Measurements from ENCODE around the gene ASIC4.

Gene ASIC4

GRCh38 chr2:219484343-219485200 is 29.7 kb upstream of the ASIC4 start:
- H3K9me3 ChIP-seq (ENCODE audit: control insufficient read depth, low read length) = no peaks in the 10 kb centered on the region
- no peak overlapping the region for H3K9ac ChIP-seq (ENCODE audit: low read length)
- no peak overlapping the region for H3K4me3 ChIP-seq (ENCODE audit: low read length)
- no peaks in the 10 kb centered on the region for H3K36me3 ChIP-seq (ENCODE audit: control insufficient read depth, insufficient read depth, low read length)
- peaks cover 73% of the 10 kb centered on the region for H3K27me3 ChIP-seq (ENCODE audit: control insufficient read depth, insufficient read depth, low read length)
- H3K4me1 ChIP-seq (ENCODE audit: control insufficient read depth, insufficient read depth, low read length) = peaks cover 14% of the 10 kb centered on the region

GRCh38 chr2:219485201-219485580 is 29.1 kb upstream of the ASIC4 start:
- Histone ChIP-seq H3K4me1 (ENCODE audit: control insufficient read depth, insufficient read depth, low read length) (peaks cover 14% of the 10 kb centered on the region), H3K9me3 (ENCODE audit: control insufficient read depth, low read length) (no peaks in the 10 kb centered on the region), H3K36me3 (ENCODE audit: control insufficient read depth, insufficient read depth, low read length) (no peaks in the 10 kb centered on the region), H3K4me3 (ENCODE audit: low read length) (no peak overlapping the region), H3K9ac (ENCODE audit: low read length) (no peak overlapping the region), H3K27me3 (ENCODE audit: control insufficient read depth, insufficient read depth, low read length) (peaks cover 73% of the 10 kb centered on the region)

GRCh38 chr2:219486380-219486959 is 27.8 kb upstream of the ASIC4 start:
- H3K36me3 ChIP-seq (ENCODE audit: control insufficient read depth, insufficient read depth, low read length) = no peaks in the 10 kb centered on the region
- no peak overlapping the region for H3K9ac ChIP-seq (ENCODE audit: low read length)
- no peaks in the 10 kb centered on the region for H3K9me3 ChIP-seq (ENCODE audit: control insufficient read depth, low read length)
- peaks cover 74% of the 10 kb centered on the region for H3K27me3 ChIP-seq (ENCODE audit: control insufficient read depth, insufficient read depth, low read length)
- H3K4me1 ChIP-seq (ENCODE audit: control insufficient read depth, insufficient read depth, low read length) = peaks cover 14% of the 10 kb centered on the region
- no peak overlapping the region for H3K4me3 ChIP-seq (ENCODE audit: low read length)

GRCh38 chr2:219488149-219488843 is 26.0 kb upstream of the ASIC4 start:
- peaks cover 14% of the 10 kb centered on the region for H3K4me1 ChIP-seq (ENCODE audit: control insufficient read depth, insufficient read depth, low read length)
- H3K27me3 ChIP-seq (ENCODE audit: control insufficient read depth, insufficient read depth, low read length) = peaks cover 68% of the 10 kb centered on the region
- no peak overlapping the region for H3K4me3 ChIP-seq (ENCODE audit: low read length)
- no peak overlapping the region for H3K9ac ChIP-seq (ENCODE audit: low read length)
- H3K36me3 ChIP-seq (ENCODE audit: control insufficient read depth, insufficient read depth, low read length) = no peaks in the 10 kb centered on the region
- H3K9me3 ChIP-seq (ENCODE audit: control insufficient read depth, low read length) = no peaks in the 10 kb centered on the region

GRCh38 chr2:219488844-219489194 is 25.5 kb upstream of the ASIC4 start:
- H3K9ac ChIP-seq (ENCODE audit: low read length) = no peak overlapping the region
- no peak overlapping the region for H3K4me3 ChIP-seq (ENCODE audit: low read length)
- no peaks in the 10 kb centered on the region for H3K9me3 ChIP-seq (ENCODE audit: control insufficient read depth, low read length)
- H3K4me1 ChIP-seq (ENCODE audit: control insufficient read depth, insufficient read depth, low read length) = peaks cover 11% of the 10 kb centered on the region
- H3K36me3 ChIP-seq (ENCODE audit: control insufficient read depth, insufficient read depth, low read length) = no peaks in the 10 kb centered on the region
- peaks cover 68% of the 10 kb centered on the region for H3K27me3 ChIP-seq (ENCODE audit: control insufficient read depth, insufficient read depth, low read length)

- Histone ChIP-seq H3K9ac (ENCODE audit: low read length) (no peak overlapping the region), H3K4me3 (ENCODE audit: low read length) (no peak overlapping the region), H3K9me3 (ENCODE audit: control insufficient read depth, low read length) (no peaks in the 10 kb centered on the region), H3K4me1 (ENCODE audit: control insufficient read depth, insufficient read depth, low read length) (peaks cover 7% of the 10 kb centered on the region), H3K36me3 (ENCODE audit: control insufficient read depth, insufficient read depth, low read length) (no peaks in the 10 kb centered on the region), H3K27me3 (ENCODE audit: control insufficient read depth, insufficient read depth, low read length) (peaks cover 65% of the 10 kb centered on the region)
Observed at GRCh38 chr2:219489315-219489714, 25.0 kb upstream of the ASIC4 start.

- no peak overlapping the region for H3K4me3 ChIP-seq (ENCODE audit: low read length)
- no peak overlapping the region for H3K9ac ChIP-seq (ENCODE audit: low read length)
- H3K27me3 ChIP-seq (ENCODE audit: control insufficient read depth, insufficient read depth, low read length) = peaks cover 65% of the 10 kb centered on the region
Observed at GRCh38 chr2:219490186-219490585, 24.1 kb upstream of the ASIC4 start.

GRCh38 chr2:219490600-219491130 is 23.6 kb upstream of the ASIC4 start:
- Histone ChIP-seq H3K36me3 (ENCODE audit: control insufficient read depth, insufficient read depth, low read length) (no peaks in the 10 kb centered on the region), H3K27me3 (ENCODE audit: control insufficient read depth, insufficient read depth, low read length) (peaks cover 65% of the 10 kb centered on the region), H3K9ac (ENCODE audit: low read length) (no peak overlapping the region), H3K9me3 (ENCODE audit: control insufficient read depth, low read length) (no peaks in the 10 kb centered on the region), H3K4me1 (ENCODE audit: control insufficient read depth, insufficient read depth, low read length) (no peaks in the 10 kb centered on the region), H3K4me3 (ENCODE audit: low read length) (no peak overlapping the region)

More at GRCh38 chr2:219490186-219490585, 24.1 kb upstream of the ASIC4 start:
- H3K4me1 ChIP-seq (ENCODE audit: control insufficient read depth, insufficient read depth, low read length) = no peaks in the 10 kb centered on the region
- H3K36me3 ChIP-seq (ENCODE audit: control insufficient read depth, insufficient read depth, low read length) = no peaks in the 10 kb centered on the region
- H3K9me3 ChIP-seq (ENCODE audit: control insufficient read depth, low read length) = no peaks in the 10 kb centered on the region

GRCh38 chr2:219491278-219491963 is 22.9 kb upstream of the ASIC4 start:
- Histone ChIP-seq H3K36me3 (ENCODE audit: control insufficient read depth, insufficient read depth, low read length) (no peaks in the 10 kb centered on the region), H3K27me3 (ENCODE audit: control insufficient read depth, insufficient read depth, low read length) (peaks cover 65% of the 10 kb centered on the region)

GRCh38 chr2:219492575-219492974 is 21.7 kb upstream of the ASIC4 start:
- no peaks in the 10 kb centered on the region for H3K9me3 ChIP-seq (ENCODE audit: control insufficient read depth, low read length)

More at GRCh38 chr2:219491278-219491963, 22.9 kb upstream of the ASIC4 start:
- H3K9me3 ChIP-seq (ENCODE audit: control insufficient read depth, low read length) = no peaks in the 10 kb centered on the region
- H3K4me1 ChIP-seq (ENCODE audit: control insufficient read depth, insufficient read depth, low read length) = no peaks in the 10 kb centered on the region
- no peak overlapping the region for H3K4me3 ChIP-seq (ENCODE audit: low read length)
- no peak overlapping the region for H3K9ac ChIP-seq (ENCODE audit: low read length)

GRCh38 chr2:219493086-219493485 is 21.2 kb upstream of the ASIC4 start:
- no peak overlapping the region for H3K9ac ChIP-seq (ENCODE audit: low read length)
- no peaks in the 10 kb centered on the region for H3K36me3 ChIP-seq (ENCODE audit: control insufficient read depth, insufficient read depth, low read length)
- no peaks in the 10 kb centered on the region for H3K9me3 ChIP-seq (ENCODE audit: control insufficient read depth, low read length)
- peaks cover 12% of the 10 kb centered on the region for H3K4me1 ChIP-seq (ENCODE audit: control insufficient read depth, insufficient read depth, low read length)
- no peak overlapping the region for H3K4me3 ChIP-seq (ENCODE audit: low read length)
- peaks cover 67% of the 10 kb centered on the region for H3K27me3 ChIP-seq (ENCODE audit: control insufficient read depth, insufficient read depth, low read length)

More at GRCh38 chr2:219492575-219492974, 21.7 kb upstream of the ASIC4 start:
- peaks cover 9% of the 10 kb centered on the region for H3K4me1 ChIP-seq (ENCODE audit: control insufficient read depth, insufficient read depth, low read length)
- H3K9ac ChIP-seq (ENCODE audit: low read length) = no peak overlapping the region
- H3K4me3 ChIP-seq (ENCODE audit: low read length) = no peak overlapping the region
- H3K27me3 ChIP-seq (ENCODE audit: control insufficient read depth, insufficient read depth, low read length) = peaks cover 67% of the 10 kb centered on the region
- H3K36me3 ChIP-seq (ENCODE audit: control insufficient read depth, insufficient read depth, low read length) = no peaks in the 10 kb centered on the region
